Smooth muscle cell (in vitro differentiated cells): Measurements from ENCODE around the gene GON7. TPM values are rescaled to one million over a fixed set of nuclear protein-coding genes. Genes with fewer than 3 reads are reported as not detected.
"Not testable (repeated sequence)": the region's sequence is repeated elsewhere in the genome, so short reads cannot be mapped to it uniquely, and the experiment has no call there.

Experiments
- DNase-seq: peaks from one replicate; lab custom pipeline; 2025; ENCODE audit not compliant: unreplicated experiment; lab: John Stamatoyannopoulos, UW
- H2AFZ ChIP-seq: fragments of 200-600 bp; sonication (generic); 2 replicates; pipeline ENCODE4 v1.6.0; 2016; ENCODE audit warnings: antibody characterized with exemption, low read depth, mild to moderate bottlenecking
- H3F3A ChIP-seq: fragments of 200-600 bp; sonication (generic); 2 replicates; pipeline ENCODE4 v1.6.0; 2017; ENCODE audit warnings: antibody characterized with exemption, low read depth
- H3K27ac ChIP-seq: fragments of 200-600 bp; sonication (generic); 2 replicates; pipeline ENCODE4 v1.5.1; 2016; ENCODE audit warnings: low read depth, mild to moderate bottlenecking
- H3K27me3 ChIP-seq: fragments of 200-600 bp; sonication (generic); 2 replicates; pipeline ENCODE4 v1.6.1; 2016; ENCODE audit warnings: low read depth, mild to moderate bottlenecking
- H3K36me3 ChIP-seq: fragments of 200-600 bp; sonication (generic); 2 replicates; pipeline ENCODE4 v1.5.1; 2016; ENCODE audit warnings: low read depth
- H3K4me1 ChIP-seq: fragments of 200-600 bp; sonication (generic); 2 replicates; pipeline ENCODE4 v1.5.1; 2016; ENCODE audit warnings: low read depth
- H3K4me2 ChIP-seq: fragments of 200-600 bp; sonication (generic); 2 replicates; pipeline ENCODE4 v1.6.0; 2016; ENCODE audit warnings: mild to moderate bottlenecking
- H3K4me3 ChIP-seq: fragments of 200-600 bp; sonication (generic); 2 replicates; pipeline ENCODE4 v1.5.1; 2016; ENCODE audit warnings: mild to moderate bottlenecking
- H3K79me2 ChIP-seq: fragments of 200-600 bp; sonication (generic); 2 replicates; pipeline ENCODE4 v1.6.0; 2016; ENCODE audit warnings: low read depth, mild to moderate bottlenecking
- H3K9ac ChIP-seq: fragments of 200-600 bp; sonication (generic); 2 replicates; pipeline ENCODE4 v1.6.0; 2016; ENCODE audit warnings: low read depth
- H3K9me3 ChIP-seq: fragments of 200-600 bp; sonication (generic); replicated peaks from 2 replicates; pipeline ENCODE4 v1.5.1; 2016; ENCODE audit warnings: low read depth
- H4K20me1 ChIP-seq: fragments of 200-600 bp; sonication (generic); 2 replicates; pipeline ENCODE4 v1.6.0; 2016; ENCODE audit warnings: low read depth
- WGBS: methylation state at CpG from one replicate; pipeline ENCODE4 v1.1.7; 2016; ENCODE audit warnings: low lambda C conversion rate; 5-methylcytosine and 5-hydroxymethylcytosine counted together
- polyA plus RNA-seq: library from polyadenylated mRNA; unstranded; fragments of >200 nt; fragmentation: Nextera tagmentation; extraction: Ambion mirVana; gene quantifications from 2 replicates; pipeline ENCODE4 v1.2.1, GENCODE V29; 2016
- total RNA-seq: library from RNA; depleted of rRNA; stranded (reverse); fragments of >200 nt; gene quantifications from 2 replicates; pipeline ENCODE4 v1.2.3, GENCODE V29; 2014
- TF ChIP-seq, protein P1 (sequence below): fragments of 200-600 bp; sonication (generic); IDR thresholded peaks from 2 replicates; pipeline ENCODE4 v1.5.1; 2017; ENCODE audit warnings: borderline replicate concordance, mild to moderate bottlenecking, antibody characterized with exemption; ENCODE audit not compliant: insufficient read depth, poor library complexity, severe bottlenecking

GON7 gene
- total and polyA plus RNA-seq, 2 experiments from 2014 or later = 8.6 to 10.9 TPM

DNA sequence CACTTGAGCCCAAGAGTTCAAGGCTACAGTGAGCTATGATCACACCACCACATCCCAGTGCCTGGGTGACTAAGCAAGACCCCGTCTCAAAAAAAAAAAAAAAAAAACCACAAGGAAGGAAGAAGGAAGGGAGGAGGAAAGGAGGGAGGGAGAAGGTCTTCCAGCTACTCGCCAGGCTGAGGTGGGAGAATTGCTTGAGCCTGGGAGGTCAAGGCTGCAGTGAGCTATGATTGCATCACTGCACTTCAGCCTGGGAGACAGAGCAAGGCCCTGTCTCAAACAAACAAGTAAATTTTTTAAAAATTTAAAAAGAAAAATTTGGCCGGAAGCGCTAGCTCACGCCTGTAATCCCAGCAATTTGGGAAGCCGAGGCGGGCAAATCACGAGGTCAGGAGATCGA is 38.3 kb downstream of the GON7 start:
- not testable (repeated sequence) for H3K9ac ChIP-seq, H2AFZ ChIP-seq, H4K20me1 ChIP-seq, H3K4me2 ChIP-seq, H3F3A ChIP-seq, H3K4me1 ChIP-seq, H3K4me3 ChIP-seq, H3K36me3 ChIP-seq, H3K27ac ChIP-seq, H3K79me2 ChIP-seq, DNase-seq, H3K27me3 ChIP-seq, H3K9me3 ChIP-seq
- 87% methylated on average over 9 of the region's 9 CpGs for WGBS

- H3K9ac ChIP-seq, H2AFZ ChIP-seq, H3K4me1 ChIP-seq, H3K9me3 ChIP-seq, DNase-seq, H3F3A ChIP-seq, H4K20me1 ChIP-seq, H3K27ac ChIP-seq, H3K4me2 ChIP-seq, H3K27me3 ChIP-seq, H3K4me3 ChIP-seq, H3K36me3 ChIP-seq, H3K79me2 ChIP-seq: not testable (repeated sequence)
- WGBS = 93% methylated on average over 26 of the region's 26 CpGs
These were observed 41.3 kb downstream of the GON7 start for GRCh38 chr14:93165271-93166265.

- Histone ChIP-seq H3K4me1 (no peaks in the 10 kb centered on the region), H3K9ac (no peak overlapping the region), H3F3A (no peaks in the 10 kb centered on the region), H3K79me2 (no peaks in the 10 kb centered on the region), H3K4me3 (no peak overlapping the region), H3K27ac (no peak overlapping the region), H3K9me3 (no peaks in the 10 kb centered on the region), H3K4me2 (no peak overlapping the region), H3K36me3 (no peaks in the 10 kb centered on the region), H4K20me1 (no peaks in the 10 kb centered on the region), H2AFZ (no peak overlapping the region), H3K27me3 (no peaks in the 10 kb centered on the region)
- DNase-seq = no peak
- TF ChIP-seq, protein P1, sequence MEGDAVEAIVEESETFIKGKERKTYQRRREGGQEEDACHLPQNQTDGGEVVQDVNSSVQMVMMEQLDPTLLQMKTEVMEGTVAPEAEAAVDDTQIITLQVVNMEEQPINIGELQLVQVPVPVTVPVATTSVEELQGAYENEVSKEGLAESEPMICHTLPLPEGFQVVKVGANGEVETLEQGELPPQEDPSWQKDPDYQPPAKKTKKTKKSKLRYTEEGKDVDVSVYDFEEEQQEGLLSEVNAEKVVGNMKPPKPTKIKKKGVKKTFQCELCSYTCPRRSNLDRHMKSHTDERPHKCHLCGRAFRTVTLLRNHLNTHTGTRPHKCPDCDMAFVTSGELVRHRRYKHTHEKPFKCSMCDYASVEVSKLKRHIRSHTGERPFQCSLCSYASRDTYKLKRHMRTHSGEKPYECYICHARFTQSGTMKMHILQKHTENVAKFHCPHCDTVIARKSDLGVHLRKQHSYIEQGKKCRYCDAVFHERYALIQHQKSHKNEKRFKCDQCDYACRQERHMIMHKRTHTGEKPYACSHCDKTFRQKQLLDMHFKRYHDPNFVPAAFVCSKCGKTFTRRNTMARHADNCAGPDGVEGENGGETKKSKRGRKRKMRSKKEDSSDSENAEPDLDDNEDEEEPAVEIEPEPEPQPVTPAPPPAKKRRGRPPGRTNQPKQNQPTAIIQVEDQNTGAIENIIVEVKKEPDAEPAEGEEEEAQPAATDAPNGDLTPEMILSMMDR = no peak
- WGBS = 79% methylated on average over 5 of the region's 5 CpGs
These were observed 43.3 kb downstream of the GON7 start for GRCh38 chr14:93163564-93163963.

DNA sequence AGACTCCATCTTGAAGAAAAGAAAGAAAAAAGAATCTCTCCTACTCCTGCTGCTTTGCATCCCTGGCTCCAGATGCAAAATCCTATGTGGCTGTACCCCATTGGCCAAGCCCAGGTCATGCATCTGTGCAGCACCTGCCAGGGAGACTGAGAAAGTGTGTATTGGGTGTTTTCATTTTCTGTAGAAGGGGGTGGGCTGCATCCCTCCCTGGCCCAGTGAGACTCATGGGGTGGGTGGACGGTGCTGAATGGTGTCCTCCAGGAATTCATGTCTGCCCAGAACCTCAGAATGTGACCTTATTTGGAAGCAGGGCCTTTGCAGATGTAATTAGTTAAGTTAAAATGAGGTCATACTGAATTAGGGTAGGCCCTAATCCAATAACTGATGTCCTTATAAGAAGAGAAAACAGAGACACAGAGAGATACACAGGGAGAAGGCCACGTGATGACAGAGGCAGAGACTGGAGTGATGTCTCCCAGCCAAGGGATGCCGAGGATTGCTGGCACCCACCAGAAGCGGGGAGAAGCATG is 45.4 kb downstream of the GON7 start:
- Histone ChIP-seq H3K9ac (no peak overlapping the region), H3K9me3 (no peaks in the 10 kb centered on the region), H3K27me3 (no peaks in the 10 kb centered on the region), H4K20me1 (no peaks in the 10 kb centered on the region), H3K79me2 (no peaks in the 10 kb centered on the region), H3K4me3 (no peak overlapping the region), H2AFZ (no peak overlapping the region), H3K4me1 (no peaks in the 10 kb centered on the region), H3K4me2 (no peak overlapping the region), H3K36me3 (no peaks in the 10 kb centered on the region), H3K27ac (no peak overlapping the region), H3F3A (no peaks in the 10 kb centered on the region)
- TF ChIP-seq, protein P1 = no peak
- no peak for DNase-seq
- 78% methylated on average over 4 of the region's 4 CpGs for WGBS
